Naive B cell (primary cell): ENCODE results near the gene TECTA. TPM values are rescaled to one million over a fixed set of nuclear protein-coding genes. Genes with fewer than 3 reads are reported as not detected.
"Not testable (repeated sequence)": the region's sequence is repeated elsewhere in the genome, so short reads cannot be mapped to it uniquely, and the experiment has no call there.

Experiments
- ATAC-seq, 2 donors: fragments of 150-1000 bp; cut with Tn5 transposase; 2 replicates each; pipeline ENCODE4 v1.10.0; 2021; ENCODE audit warnings: low read depth in 2 of 2, mild to moderate bottlenecking in 2 of 2, moderate library complexity in 2 of 2
- DNase-seq: peaks from one replicate; pipeline ENCODE4 v3.0.0; 2022
- H3K27ac Mint-ChIP-seq, 6 donors: one replicate each; pipeline ENCODE4 v1.8.0; 2020 to 2022; ENCODE audit warnings: mild to moderate bottlenecking in 6 of 6, mixed read lengths in 6 of 6, moderate library complexity in 5 of 6, inconsistent platforms in 2 of 6
- H3K27me3 Mint-ChIP-seq, 3 donors: one replicate each; pipeline ENCODE4 v1.8.0; 2021 to 2022; ENCODE audit warnings: mixed read lengths in 3 of 3, mild to moderate bottlenecking in 1 of 3
- H3K36me3 Mint-ChIP-seq, 2 donors: one replicate each; pipeline ENCODE4 v1.8.0; 2020 to 2022; ENCODE audit warnings: mixed read lengths in 2 of 2, inconsistent platforms in 1 of 2, mild to moderate bottlenecking in 1 of 2
- H3K4me1 Mint-ChIP-seq, 3 donors: one replicate each; pipeline ENCODE4 v1.8.0; 2020 to 2022; ENCODE audit warnings: mixed read lengths in 3 of 3, inconsistent platforms in 1 of 3, mild to moderate bottlenecking in 1 of 3, moderate library complexity in 1 of 3
- H3K4me3 Mint-ChIP-seq, 8 donors: one replicate each; pipeline ENCODE4 v1.8.0; 2020 to 2022; ENCODE audit warnings: mild to moderate bottlenecking in 8 of 8, mixed read lengths in 8 of 8, moderate library complexity in 8 of 8, inconsistent platforms in 2 of 8
- H3K9me3 Mint-ChIP-seq, 7 donors: one replicate each; pipeline ENCODE4 v1.8.0; 2020 to 2022; ENCODE audit warnings: mixed read lengths in 7 of 7, mild to moderate bottlenecking in 5 of 7, inconsistent platforms in 2 of 7, moderate library complexity in 1 of 7
- polyA plus RNA-seq, 6 donors: library from polyadenylated mRNA; unstranded; fragments of 300-500 nt; fragmentation: Illumina TruSeq; gene quantifications; one replicate each; pipeline ENCODE4 v1.2.3, GENCODE V29; 2021; ENCODE audit warnings: low read depth in 6 of 6

TECTA gene
- polyA plus RNA-seq, 6 donors from 2014 or later: 0.32 TPM; not detected in 5

- Mint-ChIP-seq H3K4me1 (no peaks in the 10 kb centered on the region), H3K27me3 (peaks cover 6 to 27% (median 17%) of the 10 kb centered on the region in 3 donors)
- no peak for DNase-seq
Measured at GRCh38 chr11:121144723-121145122, 43.7 kb downstream of the TECTA start.

GRCh38 chr11:121145826-121146225, 44.8 kb downstream of the TECTA start:
- H3K4me3 Mint-ChIP-seq: no peak overlapping the region
- no peak for ATAC-seq
- H3K27me3 Mint-ChIP-seq: peaks cover 4 to 21% (median 17%) of the 10 kb centered on the region in 3 donors
- no peaks in the 10 kb centered on the region for H3K4me1 Mint-ChIP-seq
- peaks cover 0 to 2% (median 0%) of the 10 kb centered on the region in 7 donors for H3K9me3 Mint-ChIP-seq
- DNase-seq: no peak
- H3K27ac Mint-ChIP-seq: no peak overlapping the region
- no peaks in the 10 kb centered on the region for H3K36me3 Mint-ChIP-seq

More at GRCh38 chr11:121144723-121145122, 43.7 kb downstream of the TECTA start:
- H3K36me3 Mint-ChIP-seq: no peaks in the 10 kb centered on the region
- H3K27ac Mint-ChIP-seq: no peak overlapping the region
- no peaks in the 10 kb centered on the region for H3K9me3 Mint-ChIP-seq
- H3K4me3 Mint-ChIP-seq: no peak overlapping the region
- no peak for ATAC-seq

DNA sequence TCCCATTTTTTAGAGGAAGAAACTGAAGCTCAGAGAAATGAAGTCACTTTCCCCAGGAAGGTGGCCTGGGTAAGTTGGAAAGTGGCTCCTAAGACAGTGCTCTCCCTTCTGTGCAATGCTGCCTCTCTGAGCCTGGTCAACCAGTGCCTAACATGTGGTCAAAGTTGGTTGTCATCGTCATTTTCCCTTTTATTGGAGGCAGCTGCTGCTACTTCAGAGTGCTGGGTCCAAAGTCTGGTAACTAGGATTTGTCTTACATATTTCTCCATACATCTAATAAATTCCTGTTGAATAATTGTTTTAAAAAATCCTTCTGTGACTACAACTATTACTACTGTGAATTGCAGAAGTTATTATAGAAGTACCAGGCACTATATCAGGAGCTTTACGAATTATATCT, 48.1 kb downstream of the TECTA start:
- no peak overlapping the region for H3K4me3 Mint-ChIP-seq
- no peak overlapping the region for H3K27ac Mint-ChIP-seq
- H3K9me3 Mint-ChIP-seq: peaks cover 0 to 2% (median 0%) of the 10 kb centered on the region in 7 donors
- DNase-seq: no peak
- H3K4me1 Mint-ChIP-seq: no peaks in the 10 kb centered on the region
- H3K36me3 Mint-ChIP-seq: no peaks in the 10 kb centered on the region
- H3K27me3 Mint-ChIP-seq: peaks cover 0 to 13% (median 0%) of the 10 kb centered on the region in 3 donors
- ATAC-seq: no peak

- Mint-ChIP-seq H3K27ac (no peak overlapping the region), H3K27me3 (peaks cover 0 to 5% (median 0%) of the 10 kb centered on the region in 3 donors), H3K36me3 (no peaks in the 10 kb centered on the region), H3K4me1 (no peaks in the 10 kb centered on the region), H3K4me3 (no peak overlapping the region), H3K9me3 (peaks cover 0 to 2% (median 0%) of the 10 kb centered on the region in 7 donors)
- DNase-seq (no peak), ATAC-seq (no peak)
Measured at GRCh38 chr11:121151207-121151688, 50.2 kb downstream of the TECTA start.

DNA sequence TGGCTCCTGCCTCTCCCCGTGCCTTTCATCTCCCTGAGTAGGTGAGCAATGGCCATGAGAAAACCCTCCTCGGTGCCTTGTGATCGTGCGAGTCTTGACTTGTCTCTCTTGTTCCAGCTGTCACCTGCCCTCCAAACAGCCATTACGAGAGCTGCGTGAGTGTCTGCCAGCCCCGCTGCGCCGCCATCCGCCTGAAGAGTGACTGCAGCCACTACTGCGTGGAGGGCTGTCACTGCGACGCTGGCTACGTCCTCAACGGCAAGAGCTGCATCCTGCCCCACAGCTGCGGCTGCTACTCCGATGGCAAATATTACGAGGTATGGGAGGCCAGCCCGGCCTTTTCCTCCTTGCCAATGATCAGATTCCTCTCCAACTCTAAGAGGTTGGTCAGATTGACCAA, 51.7 kb downstream of the TECTA start:
- ATAC-seq (no peak), DNase-seq (no peak)
- Mint-ChIP-seq H3K27ac (no peak overlapping the region), H3K4me3 (no peak overlapping the region), H3K9me3 (peaks cover 0 to 2% (median 0%) of the 10 kb centered on the region in 7 donors), H3K36me3 (no peaks in the 10 kb centered on the region), H3K4me1 (no peaks in the 10 kb centered on the region), H3K27me3 (peaks cover 0 to 16% (median 8%) of the 10 kb centered on the region in 3 donors)

- Mint-ChIP-seq H3K27ac (peak overlapping the region in 1 of 6 donors; percentile 22), H3K36me3 (no peaks in the 10 kb centered on the region), H3K4me1 (no peaks in the 10 kb centered on the region), H3K4me3 (no peak overlapping the region), H3K9me3 (peaks cover 0 to 2% (median 0%) of the 10 kb centered on the region in 7 donors), H3K27me3 (peaks cover 0 to 21% (median 8%) of the 10 kb centered on the region in 3 donors)
- ATAC-seq (no peak), DNase-seq (no peak)
Measured at GRCh38 chr11:121153472-121153871, 52.4 kb downstream of the TECTA start.

- H3K36me3 Mint-ChIP-seq: no peaks in the 10 kb centered on the region
- no peak overlapping the region for H3K27ac Mint-ChIP-seq
- H3K4me1 Mint-ChIP-seq: no peaks in the 10 kb centered on the region
- H3K4me3 Mint-ChIP-seq: no peak overlapping the region
- DNase-seq (no peak), ATAC-seq (no peak)
- peaks cover 0 to 2% (median 0%) of the 10 kb centered on the region in 7 donors for H3K9me3 Mint-ChIP-seq
- H3K27me3 Mint-ChIP-seq: peaks cover 0 to 25% (median 8%) of the 10 kb centered on the region in 3 donors
Measured at GRCh38 chr11:121154486-121155314, 53.7 kb downstream of the TECTA start.

- ATAC-seq (no peak), DNase-seq (no peak)
- peaks cover 0 to 20% (median 8%) of the 10 kb centered on the region in 3 donors for H3K27me3 Mint-ChIP-seq
- H3K36me3 Mint-ChIP-seq: no peaks in the 10 kb centered on the region
- H3K4me1 Mint-ChIP-seq: no peaks in the 10 kb centered on the region
- H3K9me3 Mint-ChIP-seq: no peaks in the 10 kb centered on the region
- no peak overlapping the region for H3K4me3 Mint-ChIP-seq
- peak overlapping the region in 1 of 6 donors; percentile 47 for H3K27ac Mint-ChIP-seq
Measured at GRCh38 chr11:121157756-121158155, 56.7 kb downstream of the TECTA start.

DNA sequence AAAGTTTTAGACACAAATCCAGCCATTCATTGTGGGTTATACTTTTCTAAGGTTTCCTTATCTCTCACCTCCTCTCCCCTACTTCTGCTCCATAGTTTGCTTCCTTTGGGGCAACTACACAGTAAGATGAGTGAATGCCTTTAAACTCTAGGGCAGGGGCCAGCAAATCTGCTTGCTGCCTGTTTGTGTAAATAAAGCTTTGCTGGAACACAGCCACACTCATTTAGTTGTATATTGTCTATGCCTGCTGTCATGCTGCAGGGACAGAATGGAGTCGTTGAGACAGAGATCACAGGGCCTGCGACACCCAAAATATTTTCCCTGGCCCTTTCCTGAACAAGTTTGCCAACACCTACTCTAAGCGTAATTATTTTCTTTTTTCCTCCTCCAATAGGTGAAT, 58.7 kb downstream of the TECTA start:
- H3K27ac Mint-ChIP-seq: peak overlapping the region in 1 of 6 donors; percentile 22
- no peak for DNase-seq
- H3K36me3 Mint-ChIP-seq: no peaks in the 10 kb centered on the region
- H3K4me3 Mint-ChIP-seq: no peak overlapping the region
- peaks cover 0 to 20% (median 9%) of the 10 kb centered on the region in 3 donors for H3K27me3 Mint-ChIP-seq
- no peaks in the 10 kb centered on the region for H3K4me1 Mint-ChIP-seq
- H3K9me3 Mint-ChIP-seq: no peaks in the 10 kb centered on the region
- no peak for ATAC-seq

GRCh38 chr11:121161349-121161917, 60.4 kb downstream of the TECTA start:
- Mint-ChIP-seq H3K27ac (no peak overlapping the region), H3K4me1 (no peaks in the 10 kb centered on the region)

DNA sequence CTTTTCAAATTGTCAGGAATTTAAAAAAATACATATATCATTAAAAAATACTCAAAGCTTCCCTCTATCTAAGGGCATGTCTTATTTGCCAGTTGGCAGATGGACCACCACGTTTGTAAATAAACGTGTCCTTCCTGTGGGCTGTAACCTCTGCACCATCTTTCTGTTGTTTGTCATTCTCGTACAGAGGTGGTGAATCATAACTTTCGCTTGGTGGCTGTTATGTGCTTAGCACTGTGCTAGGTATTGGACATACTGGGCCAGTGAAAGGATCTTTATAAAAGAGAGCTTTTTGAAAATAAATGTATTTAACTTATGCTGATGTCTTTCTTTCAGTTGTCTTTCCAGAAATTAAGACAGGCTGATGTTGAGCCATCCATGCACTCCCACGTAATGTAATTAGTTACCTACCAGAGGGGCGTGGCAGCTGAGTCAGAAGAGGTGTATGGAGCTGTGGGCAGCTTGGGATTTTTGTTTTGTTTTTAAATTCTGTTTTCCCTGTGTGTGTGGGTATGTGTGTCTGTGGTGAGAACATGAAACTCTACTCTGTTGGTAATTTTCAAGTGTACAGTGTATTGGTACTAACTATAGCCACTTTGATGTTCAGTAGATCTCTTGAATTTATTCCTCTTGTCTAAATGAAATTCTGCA, 62.7 kb downstream of the TECTA start:
- Mint-ChIP-seq H3K27me3 (peaks cover 6 to 20% (median 11%) of the 10 kb centered on the region in 3 donors), H3K9me3 (peaks cover 0 to 2% (median 0%) of the 10 kb centered on the region in 7 donors), H3K4me1 (no peaks in the 10 kb centered on the region), H3K36me3 (no peaks in the 10 kb centered on the region), H3K4me3 (no peak overlapping the region), H3K27ac (no peak overlapping the region)
- DNase-seq (no peak), ATAC-seq (no peak)

More at GRCh38 chr11:121161349-121161917, 60.4 kb downstream of the TECTA start:
- Mint-ChIP-seq H3K36me3 (no peaks in the 10 kb centered on the region), H3K4me3 (no peak overlapping the region), H3K27me3 (peaks cover under 1 to 26% (median 20%) of the 10 kb centered on the region in 3 donors), H3K9me3 (no peaks in the 10 kb centered on the region)
- no peak for DNase-seq
- no peak for ATAC-seq

GRCh38 chr11:121177629-121178028, 76.6 kb downstream of the TECTA start:
- H3K4me3 Mint-ChIP-seq, H3K27ac Mint-ChIP-seq, H3K4me1 Mint-ChIP-seq, ATAC-seq, DNase-seq: not testable (repeated sequence)
- Mint-ChIP-seq H3K27me3 (peaks cover 4 to 13% (median 5%) of the 10 kb centered on the region in 3 donors), H3K36me3 (peaks cover 7 to 21% of the 10 kb centered on the region in 2 donors), H3K9me3 (peaks cover 15 to 55% (median 47%) of the 10 kb centered on the region in 7 donors)

- ATAC-seq (no peak), DNase-seq (no peak)
- Mint-ChIP-seq H3K9me3 (peaks cover 17 to 55% (median 49%) of the 10 kb centered on the region in 7 donors), H3K27me3 (peaks cover 6 to 19% (median 11%) of the 10 kb centered on the region in 3 donors), H3K4me1 (no peaks in the 10 kb centered on the region), H3K27ac (no peak overlapping the region), H3K36me3 (peaks cover 7 to 21% of the 10 kb centered on the region in 2 donors), H3K4me3 (no peak overlapping the region)
Measured at GRCh38 chr11:121179306-121179705, 78.3 kb downstream of the TECTA start.
